ENCODE data around the gene URGCP. TPM values are rescaled to one million over a fixed set of nuclear protein-coding genes. Genes with fewer than 3 reads are reported as not detected.

The URGCP gene
- total RNA-seq, 1 experiment from 2014 or later: 30.7 TPM

- Histone ChIP-seq H4K5ac (ENCODE audit: insufficient read length, low read depth, low read length) (no peak overlapping the region), H2AFZ (ENCODE audit: low read length) (no peak overlapping the region), H3K9me3 (ENCODE audit: control insufficient read depth, low read depth, low read length) (no peaks in the 10 kb centered on the region), H3K4me2 (ENCODE audit: insufficient read depth, insufficient read length, low read length) (no peak overlapping the region), H2BK15ac (ENCODE audit: low read depth, low read length) (no peak overlapping the region), H3K18ac (ENCODE audit: insufficient read length, low read depth, low read length) (no peak overlapping the region), H3K79me2 (ENCODE audit: insufficient read depth, low read length) (no peaks in the 10 kb centered on the region), H3K23me2 (ENCODE audit: insufficient read length, low read depth, low read length, poor library complexity, severe bottlenecking) (no peaks in the 10 kb centered on the region), H4K8ac (replicated peaks; ENCODE audit: insufficient read length, low read depth, low read length) (no peak overlapping the region), H3K56ac (ENCODE audit: insufficient read length, low read depth, low read length) (no peak overlapping the region), H3K23ac (ENCODE audit: insufficient read length, low read depth, low read length) (no peak overlapping the region), H3K4me1 (ENCODE audit: insufficient read depth, low read length) (peaks cover 4% of the 10 kb centered on the region; the same call in 1 of the 2 replicates), H3K9ac (ENCODE audit: extremely low read depth, insufficient read length, low read length) (no peak overlapping the region), H3K79me1 (ENCODE audit: insufficient read depth, low read depth, low read length, poor library complexity, severe bottlenecking) (no peaks in the 10 kb centered on the region), H2BK5ac (ENCODE audit: insufficient read length, low read length) (no peak overlapping the region), H3T11ph (ENCODE audit: low read length) (no peak overlapping the region), H2BK12ac (ENCODE audit: insufficient read length, low read depth, low read length) (no peak overlapping the region), H3K14ac (ENCODE audit: insufficient read depth, low read length) (no peak overlapping the region), H4K20me1 (ENCODE audit: control insufficient read depth, insufficient read depth, insufficient read length) (no peaks in the 10 kb centered on the region), H2AK5ac (ENCODE audit: insufficient read length, low read length) (no peak overlapping the region), H3K4ac (ENCODE audit: low read depth, low read length) (no peak overlapping the region), H2BK120ac (ENCODE audit: low read depth, low read length, poor library complexity, severe bottlenecking) (no peak overlapping the region), H2BK20ac (ENCODE audit: low read depth, low read length, poor library complexity, severe bottlenecking) (no peak overlapping the region), H3K27ac (ENCODE audit: insufficient read length, low read depth, low read length) (no peak overlapping the region), H4K91ac (ENCODE audit: insufficient read length, low read depth, low read length) (no peak overlapping the region), H3K27me3 (ENCODE audit: insufficient read depth, low read length) (no peaks in the 10 kb centered on the region)
- no peak for TF ChIP-seq CTCF (conservative IDR thresholded peaks at IDR 0.05)
- no CpG with 5 or more reads among the region's 4 CpGs for WGBS (ENCODE audit: extremely low coverage, insufficient read length, low lambda C conversion rate)
- Mint-ChIP-seq H3K27ac (no peak overlapping the region), H3K27me3 (ENCODE audit: low read depth) (no peaks in the 10 kb centered on the region), H3K4me3 (no peak overlapping the region), H3K4me1 (peaks cover 8 to 13% of the 10 kb centered on the region in 2 experiments), H3K36me3 (ENCODE audit: insufficient read depth in 1 of 3, low read depth in 3 of 3) (no peaks in the 10 kb centered on the region; a peak in 2 of 7 replicates), H3K9me3 (no peaks in the 10 kb centered on the region)
- no peak for DNase-seq
Observed at GRCh38 chr7:43843296-43843695, 63.1 kb downstream of the URGCP start.

Measured in H9 (cell line).